Upper lobe of right lung (tissue), 1 donor: ENCODE results near the gene CCSER1. TPM values are rescaled to one million over a fixed set of nuclear protein-coding genes. Genes with fewer than 3 reads are reported as not detected.
"Not testable (repeated sequence)": the region's sequence is repeated elsewhere in the genome, so short reads cannot be mapped to it uniquely, and the experiment has no call there.

Experiments
- ATAC-seq: fragments of 200-7000 bp; cut with Tn5 transposase; one replicate; pipeline ENCODE4 v1.9.1; 2020; ENCODE audit warnings: mild to moderate bottlenecking, moderate library complexity
- DNase-seq: peaks from one replicate; pipeline ENCODE4 v3.0.0-alpha.2; 2020
- H3K27ac ChIP-seq: fragments of 200-600 bp; one replicate; pipeline ENCODE4 v1.8.0; 2022
- H3K27me3 ChIP-seq: fragments of 200-600 bp; one replicate; pipeline ENCODE4 v1.8.0; 2022; ENCODE audit warnings: mild to moderate bottlenecking
- H3K36me3 ChIP-seq: fragments of 200-600 bp; one replicate; pipeline ENCODE4 v1.8.0; 2022
- H3K4me1 ChIP-seq: fragments of 200-600 bp; one replicate; pipeline ENCODE4 v1.8.0; 2022
- H3K4me3 ChIP-seq: fragments of 200-600 bp; one replicate; pipeline ENCODE4 v1.8.0; 2022; ENCODE audit warnings: mild to moderate bottlenecking
- H3K9me3 ChIP-seq: fragments of 200-600 bp; one replicate; pipeline ENCODE4 v1.8.0; 2022
- CTCF ChIP-seq: fragments of 200-600 bp; IDR thresholded peaks from one replicate; pipeline ENCODE4 v1.8.0; 2022; ENCODE audit warnings: antibody characterized with exemption
- intact Hi-C: fragments of 100-400 bp; cut with DNase I; formaldehyde crosslinking; loops from one replicate; pipeline ENCODE4 v1.11.0; 2022
- total RNA-seq: library from RNA; stranded (reverse); fragmentation: NEBNext Ultra II Directional; extraction: Animal tissue kit (Norgen Biotek cat#: 25700); gene quantifications from one replicate; pipeline ENCODE4 v1.2.1, GENCODE V29; 2021
- donor health status: DM: no; HTN: yes; CAD: no; lungs with severe emphysema.

The CCSER1 gene
- total RNA-seq, 1 donor from 2014 or later, result 7.4 TPM

- H3K36me3 ChIP-seq, result no peaks in the 10 kb centered on the region
- no peak for DNase-seq
- intact Hi-C loops, result no loop called here
- no peak overlapping the region for H3K4me3 ChIP-seq
- no peak for ATAC-seq
- H3K27ac ChIP-seq, result no peak overlapping the region
- no peaks in the 10 kb centered on the region for H3K9me3 ChIP-seq
- H3K27me3 ChIP-seq, result no peaks in the 10 kb centered on the region
- H3K4me1 ChIP-seq, result no peaks in the 10 kb centered on the region
- no peak for TF ChIP-seq CTCF
Observed at GRCh38 chr4:90906239-90906638, 779.0 kb downstream of the CCSER1 start.

GRCh38 chr4:90911724-90912434, 784.7 kb downstream of the CCSER1 start:
- H3K36me3 ChIP-seq, H3K4me1 ChIP-seq, ATAC-seq, intact Hi-C loops, H3K9me3 ChIP-seq, DNase-seq, H3K27me3 ChIP-seq, H3K27ac ChIP-seq, H3K4me3 ChIP-seq: not testable (repeated sequence)

DNA sequence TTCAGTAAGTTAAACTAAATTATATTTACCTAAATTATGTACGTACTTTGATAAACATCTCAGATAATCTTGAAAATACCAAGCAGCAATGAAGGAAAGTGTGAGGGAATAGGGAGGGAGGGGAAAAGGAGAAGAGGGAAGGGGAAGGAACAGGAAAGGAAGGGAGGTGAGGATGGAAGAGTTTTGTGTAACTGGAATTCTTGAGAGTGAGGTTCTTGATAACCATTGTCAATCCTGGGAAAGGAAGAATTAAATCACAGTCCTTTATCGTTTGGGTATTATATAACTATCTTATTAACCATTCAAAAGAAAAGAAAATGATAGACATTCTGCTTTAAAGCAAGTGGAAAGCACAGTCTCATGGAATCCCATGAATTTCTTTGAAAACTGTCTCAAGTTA, 795.0 kb downstream of the CCSER1 start:
- H3K27me3 ChIP-seq, result no peaks in the 10 kb centered on the region
- no peak for ATAC-seq
- H3K4me1 ChIP-seq, result no peaks in the 10 kb centered on the region
- H3K4me3 ChIP-seq, result no peak overlapping the region
- H3K9me3 ChIP-seq, result no peaks in the 10 kb centered on the region
- H3K36me3 ChIP-seq, result no peaks in the 10 kb centered on the region
- no peak overlapping the region for H3K27ac ChIP-seq
- TF ChIP-seq CTCF, result no peak
- intact Hi-C loops, result no loop called here
- DNase-seq, result no peak

- Histone ChIP-seq H3K36me3 (no peaks in the 10 kb centered on the region), H3K4me1 (no peaks in the 10 kb centered on the region), H3K9me3 (no peaks in the 10 kb centered on the region), H3K27ac (no peak overlapping the region), H3K4me3 (no peak overlapping the region), H3K27me3 (no peaks in the 10 kb centered on the region)
- intact Hi-C loops, result no loop called here
- DNase-seq (no peak), ATAC-seq (no peak)
- TF ChIP-seq CTCF, result no peak
Observed at GRCh38 chr4:90926957-90927356, 799.8 kb downstream of the CCSER1 start.

DNA sequence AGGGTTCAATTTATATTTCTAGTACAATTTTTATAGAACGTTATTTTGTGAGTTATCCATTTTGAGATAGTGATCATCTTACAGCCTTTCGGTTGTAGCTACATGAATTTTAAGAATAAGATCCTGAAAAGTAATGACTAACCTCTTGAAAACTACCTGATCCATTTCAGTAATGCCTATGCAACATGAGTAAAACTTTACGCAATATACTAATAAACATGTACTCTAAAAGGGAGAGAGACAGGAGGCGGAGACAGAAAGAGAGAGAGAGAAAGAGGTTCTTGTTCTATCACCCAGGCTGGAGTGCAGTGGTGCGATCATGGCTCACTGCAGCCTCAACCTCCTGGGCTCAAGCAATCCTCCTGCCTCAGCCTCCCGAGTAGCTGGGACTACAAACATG, 816.1 kb downstream of the CCSER1 start:
- TF ChIP-seq CTCF, result no peak
- no peaks in the 10 kb centered on the region for H3K27me3 ChIP-seq
- H3K4me1 ChIP-seq, result no peaks in the 10 kb centered on the region
- H3K4me3 ChIP-seq, result no peak overlapping the region
- no peak overlapping the region for H3K27ac ChIP-seq
- intact Hi-C loops, result no loop called here
- no peak for ATAC-seq
- no peaks in the 10 kb centered on the region for H3K36me3 ChIP-seq
- DNase-seq, result no peak
- no peaks in the 10 kb centered on the region for H3K9me3 ChIP-seq

DNA sequence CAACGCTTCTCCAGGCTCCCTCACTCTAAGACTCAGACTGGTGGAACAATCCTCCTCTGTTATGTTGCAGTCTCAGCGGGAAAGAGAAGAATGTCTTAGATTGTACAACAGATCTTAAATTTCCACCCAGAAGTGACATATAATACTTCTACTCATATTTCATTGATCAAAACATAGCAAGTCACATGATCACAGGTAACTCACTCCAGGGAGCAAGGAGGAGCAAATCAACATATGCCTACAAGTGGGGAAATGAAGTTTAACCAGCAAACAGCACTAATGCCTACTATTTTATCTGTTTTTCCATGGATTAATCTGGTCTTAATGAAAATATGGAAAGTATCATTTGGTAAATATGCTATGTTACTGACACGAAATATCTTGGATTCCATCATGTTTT, 819.8 kb downstream of the CCSER1 start:
- no peaks in the 10 kb centered on the region for H3K36me3 ChIP-seq
- no peak for ATAC-seq
- H3K27ac ChIP-seq, result no peak overlapping the region
- no peak for TF ChIP-seq CTCF
- intact Hi-C loops, result no loop called here
- H3K4me1 ChIP-seq, result no peaks in the 10 kb centered on the region
- no peaks in the 10 kb centered on the region for H3K9me3 ChIP-seq
- no peak for DNase-seq
- H3K4me3 ChIP-seq, result no peak overlapping the region
- no peaks in the 10 kb centered on the region for H3K27me3 ChIP-seq
